ENCODE measurements around the gene CHST11. TPM values are rescaled to one million over a fixed set of nuclear protein-coding genes. Genes with fewer than 3 reads are reported as not detected.

Gene CHST11
- total RNA-seq, 1 donor from 2014 or later = 7.7 TPM

GRCh38 chr12:104718304-104718929 lies 261.7 kb downstream of the CHST11 start:
- H3K27ac Mint-ChIP-seq = no peak overlapping the region
- DNase-seq (ENCODE audit: low spot score) = no peak
- no peaks in the 10 kb centered on the region for H3K27me3 ChIP-seq
- H4K20me1 ChIP-seq (ENCODE audit: low read depth) = peaks cover 10% of the 10 kb centered on the region
- TF ChIP-seq EZH2phosphoT487 (IDR thresholded peaks at IDR 0.05) (no peak), CTCF (IDR thresholded peaks at IDR 0.05) (no peak), EZH2 (IDR thresholded peaks at IDR 0.05) (no peak)
- H3K4me2 ChIP-seq = no peak overlapping the region
- H3K79me2 ChIP-seq (ENCODE audit: low read depth) = no peaks in the 10 kb centered on the region
- no peak overlapping the region for H2AFZ ChIP-seq (replicated peaks)
- H3K36me3 Mint-ChIP-seq = no peaks in the 10 kb centered on the region
- no peak overlapping the region for H3K4me3 Mint-ChIP-seq
- H3K36me3 ChIP-seq = no peaks in the 10 kb centered on the region
- H3K27ac ChIP-seq = no peak overlapping the region
- peaks cover 40% of the 10 kb centered on the region for H3K4me1 ChIP-seq
- H3K9ac ChIP-seq = no peak overlapping the region
- H3K9me3 ChIP-seq (ENCODE audit: low read depth) = no peaks in the 10 kb centered on the region
- H3K9me3 Mint-ChIP-seq = no peaks in the 10 kb centered on the region
- H3K4me3 ChIP-seq = no peak overlapping the region
- peaks cover 24% of the 10 kb centered on the region for H3F3A ChIP-seq (ENCODE audit: low read depth)
- H3K4me1 Mint-ChIP-seq = peaks cover 70% of the 10 kb centered on the region
- peaks cover 5% of the 10 kb centered on the region for H3K27me3 Mint-ChIP-seq (ENCODE audit: insufficient read depth, low read depth)

DNA sequence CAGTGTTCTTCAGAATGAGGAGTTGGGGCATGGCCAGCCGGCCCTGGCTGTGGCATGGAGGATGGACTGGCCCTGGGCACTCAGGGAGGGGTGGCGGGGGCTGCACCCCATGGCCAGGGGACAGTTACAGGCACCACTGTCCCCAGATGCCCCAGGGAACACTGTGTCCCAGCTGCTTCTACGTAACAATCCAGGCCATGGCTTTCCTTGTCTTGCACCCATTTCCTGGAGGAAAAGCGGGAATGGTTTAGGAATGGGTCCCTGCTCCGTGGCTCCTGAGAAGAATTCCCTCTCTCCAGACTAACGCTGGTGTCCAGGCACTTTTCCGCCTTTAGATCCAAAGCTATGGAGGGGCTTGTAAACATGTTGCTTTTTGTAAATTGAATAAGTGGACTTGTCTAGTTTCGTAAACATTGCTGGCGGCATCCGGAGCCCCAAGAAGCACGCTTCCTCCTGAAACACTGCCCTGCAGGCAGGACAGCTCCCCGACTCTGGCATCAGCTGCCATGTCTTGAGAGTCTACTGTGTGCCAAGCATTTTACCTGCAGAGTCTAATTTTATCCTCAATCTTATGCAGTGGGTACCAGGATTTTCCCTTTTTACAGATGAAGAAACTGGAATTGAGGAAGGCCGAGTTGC lies 263.1 kb downstream of the CHST11 start:
- Histone ChIP-seq H3K4me1 (peaks cover 46% of the 10 kb centered on the region), H3K36me3 (no peaks in the 10 kb centered on the region), H3K4me3 (no peak overlapping the region), H3K9ac (no peak overlapping the region), H2AFZ (replicated peaks) (no peak overlapping the region), H3K27ac (no peak overlapping the region), H3K27me3 (no peaks in the 10 kb centered on the region), H3K79me2 (ENCODE audit: low read depth) (no peaks in the 10 kb centered on the region), H4K20me1 (ENCODE audit: low read depth) (peaks cover 10% of the 10 kb centered on the region), H3F3A (ENCODE audit: low read depth) (peaks cover 24% of the 10 kb centered on the region), H3K4me2 (no peak overlapping the region), H3K9me3 (ENCODE audit: low read depth) (no peaks in the 10 kb centered on the region)
- no peak overlapping the region for H3K4me3 Mint-ChIP-seq
- DNase-seq (ENCODE audit: low spot score) = no peak
- H3K9me3 Mint-ChIP-seq = no peaks in the 10 kb centered on the region
- peaks cover 7% of the 10 kb centered on the region for H3K27me3 Mint-ChIP-seq (ENCODE audit: insufficient read depth, low read depth)
- H3K36me3 Mint-ChIP-seq = no peaks in the 10 kb centered on the region
- no peak overlapping the region for H3K27ac Mint-ChIP-seq
- peaks cover 75% of the 10 kb centered on the region for H3K4me1 Mint-ChIP-seq
- TF ChIP-seq EZH2phosphoT487 (IDR thresholded peaks at IDR 0.05) (no peak), CTCF (IDR thresholded peaks at IDR 0.05) (no peak), EZH2 (IDR thresholded peaks at IDR 0.05) (no peak)

DNA sequence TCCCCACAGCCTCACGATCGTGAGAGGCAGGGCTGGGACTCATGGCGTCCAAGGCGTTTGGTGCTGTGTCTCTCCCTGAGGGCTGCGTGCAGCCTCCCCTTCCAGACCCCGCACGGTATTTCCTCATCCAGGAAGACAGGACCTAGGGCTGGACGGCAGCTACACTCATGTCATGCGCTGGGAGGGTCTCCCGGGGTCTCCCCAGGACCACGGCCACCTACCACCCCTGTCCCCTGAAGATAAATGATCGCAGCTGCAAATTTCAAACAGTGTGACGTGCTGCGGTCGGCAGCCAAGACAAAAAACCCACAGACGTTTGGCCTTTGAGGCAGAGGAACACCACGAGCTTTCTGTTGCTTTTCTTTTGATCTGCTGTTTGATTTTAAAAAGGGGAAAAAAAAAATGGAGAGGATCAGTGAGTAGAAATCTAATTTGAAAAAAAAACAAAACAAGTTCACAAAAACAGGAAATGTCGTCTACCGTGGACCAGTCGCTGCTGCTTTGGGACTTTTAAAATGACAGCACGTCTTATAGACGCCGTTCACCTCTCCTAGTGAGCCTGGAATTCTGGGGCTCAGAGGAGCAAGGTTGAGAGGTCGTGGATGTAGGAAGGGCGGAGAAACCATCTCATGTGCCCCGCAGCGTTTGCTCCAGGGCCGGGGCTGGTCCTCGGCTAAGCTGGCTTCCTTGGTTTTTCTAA lies 263.7 kb downstream of the CHST11 start:
- DNase-seq (ENCODE audit: low spot score) = no peak
- TF ChIP-seq EZH2phosphoT487 (IDR thresholded peaks at IDR 0.05) (no peak), CTCF (IDR thresholded peaks at IDR 0.05) (no peak), EZH2 (IDR thresholded peaks at IDR 0.05) (no peak)
- Mint-ChIP-seq H3K36me3 (no peaks in the 10 kb centered on the region), H3K9me3 (no peaks in the 10 kb centered on the region), H3K27ac (peak overlapping the region; percentile 39), H3K4me3 (peak overlapping the region; percentile 13), H3K27me3 (ENCODE audit: insufficient read depth, low read depth) (peaks cover 7% of the 10 kb centered on the region), H3K4me1 (peaks cover 80% of the 10 kb centered on the region)
- Histone ChIP-seq H3K4me1 (peaks cover 46% of the 10 kb centered on the region), H3K27ac (peak overlapping the region; percentile 91), H3K4me2 (peak overlapping the region; percentile 55), H3K27me3 (no peaks in the 10 kb centered on the region), H3K9me3 (ENCODE audit: low read depth) (no peaks in the 10 kb centered on the region), H3F3A (ENCODE audit: low read depth) (peaks cover 24% of the 10 kb centered on the region), H3K4me3 (no peak overlapping the region), H3K9ac (no peak overlapping the region), H4K20me1 (ENCODE audit: low read depth) (peaks cover 10% of the 10 kb centered on the region), H3K36me3 (no peaks in the 10 kb centered on the region), H2AFZ (replicated peaks) (no peak overlapping the region), H3K79me2 (ENCODE audit: low read depth) (no peaks in the 10 kb centered on the region)

Data from neural progenitor cell (in vitro differentiated cells).